GM12878 (cell line): Measurements from ENCODE around the gene PLA2G6.

Experiments used
- EP300 ChIP-seq, 2 experiments: fragments of 150-350 bp in 1 of 2; IDR thresholded peaks; 2 replicates each; pipeline ENCODE4 v1.6.1; 2011 to 2012; ENCODE audit warnings: low read depth in 2 of 2, low read length in 2 of 2, borderline replicate concordance in 1 of 2, improper control_type of control experiment in 1 of 2, inconsistent platforms in 1 of 2; ENCODE audit not compliant: control insufficient read depth in 1 of 2
- ETV6 ChIP-seq, 2 experiments: fragments of 450-650 bp in 1 of 2; IDR thresholded peaks in 1 of 2; conservative IDR thresholded peaks in 1 of 2; 2 replicates each; pipeline ENCODE4 v1.6.1; 2014; ENCODE audit warnings: antibody characterized with exemption in 1 of 2, borderline replicate concordance in 1 of 2, low read depth in 1 of 2, mild to moderate bottlenecking in 1 of 2, moderate library complexity in 1 of 2
- JUND ChIP-seq: IDR thresholded peaks from 2 replicates; pipeline ENCODE4 v1.6.1; 2012; ENCODE audit warnings: low read depth, mild to moderate bottlenecking, low read length, improper control_type of control experiment, moderate library complexity
- MEF2A ChIP-seq: IDR thresholded peaks from 2 replicates; pipeline ENCODE4 v1.6.1; 2011; ENCODE audit warnings: low read depth, mild to moderate bottlenecking, low read length, moderate library complexity; ENCODE audit not compliant: insufficient read depth
- SMAD1 ChIP-seq: fragments of 450-650 bp; IDR thresholded peaks from 2 replicates; pipeline ENCODE4 v1.6.1; 2018; ENCODE audit warnings: mild to moderate bottlenecking, low read depth; ENCODE audit not compliant: partially characterized antibody
- SUZ12 ChIP-seq: fragments of 200-600 bp; sonication (generic); IDR thresholded peaks from one replicate; pipeline ENCODE4 v1.6.1; 2018; ENCODE audit warnings: antibody characterized with exemption, mild to moderate bottlenecking; ENCODE audit not compliant: unreplicated experiment
- WRNIP1 ChIP-seq: IDR thresholded peaks from 2 replicates; pipeline ENCODE4 v1.6.1; 2011; ENCODE audit warnings: low read depth, low read length, improper control_type of control experiment, borderline replicate concordance
- TF ChIP-seq, protein P1 (sequence below): IDR thresholded peaks from 2 replicates; pipeline ENCODE4 v1.6.1; 2012; ENCODE audit warnings: low read depth, low read length, improper control_type of control experiment
- TF ChIP-seq, protein P2 (sequence below), 3 experiments: IDR thresholded peaks in 2 of 3; conservative IDR thresholded peaks in 1 of 3; 2 replicates each; pipeline ENCODE4 v1.5.1; 2011; ENCODE audit warnings: low read depth in 3 of 3, low read length in 3 of 3, mild to moderate bottlenecking in 3 of 3, control low read depth in 2 of 3, moderate library complexity in 2 of 3, inconsistent platforms in 1 of 3, mixed read lengths in 1 of 3; ENCODE audit not compliant: control insufficient read depth in 2 of 3, insufficient read depth in 1 of 3; ENCODE audit errors: extremely low read depth in 1 of 3
- TF ChIP-seq, protein P3 (sequence below): IDR thresholded peaks from 2 replicates; pipeline ENCODE4 v1.6.1; 2011; ENCODE audit warnings: mild to moderate bottlenecking, low read depth, low read length, moderate library complexity; ENCODE audit not compliant: insufficient replicate concordance

DNA sequence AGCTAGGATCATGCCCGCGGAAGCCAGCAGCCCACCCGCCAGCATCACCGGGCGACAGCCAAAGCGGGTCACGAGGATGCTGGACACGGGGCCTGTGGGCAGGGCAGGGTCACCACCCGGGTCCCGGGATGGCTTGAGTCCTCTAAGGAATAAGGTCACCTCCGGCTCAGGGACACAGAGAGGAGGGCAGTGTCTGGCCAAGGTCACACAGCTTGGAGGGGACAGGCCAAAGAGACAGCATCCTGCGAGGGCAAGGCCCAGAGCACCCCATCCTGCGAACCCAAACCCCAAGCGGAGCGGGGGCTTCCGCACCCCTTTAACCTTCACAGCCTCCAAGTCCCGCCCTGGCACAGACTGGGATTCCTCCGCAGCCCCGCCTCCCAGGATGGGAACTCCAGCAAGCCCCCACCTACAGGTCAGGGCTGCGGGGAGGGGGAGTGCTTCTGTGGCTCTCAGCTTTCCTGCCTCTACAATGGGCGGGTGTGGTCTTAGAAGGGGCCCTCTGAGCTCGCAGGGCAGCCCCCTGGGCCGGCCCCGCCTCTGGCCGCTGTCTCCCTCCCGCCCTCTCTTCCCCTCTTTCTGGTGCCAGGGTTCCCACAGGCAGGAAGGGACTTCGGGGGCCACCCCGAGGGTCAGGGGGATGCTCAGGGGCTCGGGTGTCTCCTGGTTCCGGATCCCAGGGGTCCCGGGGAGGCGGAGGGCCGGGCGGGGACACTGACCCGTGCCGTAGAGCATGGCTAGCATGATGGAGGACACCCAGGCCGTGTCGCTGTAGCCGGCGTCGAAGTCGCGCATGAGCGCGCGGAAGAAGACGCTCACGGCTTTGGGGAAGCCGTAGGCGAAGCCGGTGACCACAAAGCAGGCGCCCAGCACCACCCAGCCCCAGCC is 99.4 kb downstream of the PLA2G6 start:
- TF ChIP-seq SMAD1 (no peak), JUND (no peak), WRNIP1 (no peak), EP300 (IDR thresholded peaks at IDR 0.05; ENCODE audit: borderline replicate concordance in 1 of 2, control insufficient read depth in 1 of 2, low read depth in 2 of 2, low read length in 2 of 2) (no peak), MEF2A (no peak), SUZ12 (no peak), ETV6 (conservative IDR thresholded peaks at IDR 0.05 in 1 of 2, IDR thresholded peaks at IDR 0.05 in 1 of 2; ENCODE audit: borderline replicate concordance in 1 of 2, low read depth in 1 of 2) (no peak)
- TF ChIP-seq, protein P1, sequence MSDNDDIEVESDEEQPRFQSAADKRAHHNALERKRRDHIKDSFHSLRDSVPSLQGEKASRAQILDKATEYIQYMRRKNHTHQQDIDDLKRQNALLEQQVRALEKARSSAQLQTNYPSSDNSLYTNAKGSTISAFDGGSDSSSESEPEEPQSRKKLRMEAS = no peak
- TF ChIP-seq, protein P2, sequence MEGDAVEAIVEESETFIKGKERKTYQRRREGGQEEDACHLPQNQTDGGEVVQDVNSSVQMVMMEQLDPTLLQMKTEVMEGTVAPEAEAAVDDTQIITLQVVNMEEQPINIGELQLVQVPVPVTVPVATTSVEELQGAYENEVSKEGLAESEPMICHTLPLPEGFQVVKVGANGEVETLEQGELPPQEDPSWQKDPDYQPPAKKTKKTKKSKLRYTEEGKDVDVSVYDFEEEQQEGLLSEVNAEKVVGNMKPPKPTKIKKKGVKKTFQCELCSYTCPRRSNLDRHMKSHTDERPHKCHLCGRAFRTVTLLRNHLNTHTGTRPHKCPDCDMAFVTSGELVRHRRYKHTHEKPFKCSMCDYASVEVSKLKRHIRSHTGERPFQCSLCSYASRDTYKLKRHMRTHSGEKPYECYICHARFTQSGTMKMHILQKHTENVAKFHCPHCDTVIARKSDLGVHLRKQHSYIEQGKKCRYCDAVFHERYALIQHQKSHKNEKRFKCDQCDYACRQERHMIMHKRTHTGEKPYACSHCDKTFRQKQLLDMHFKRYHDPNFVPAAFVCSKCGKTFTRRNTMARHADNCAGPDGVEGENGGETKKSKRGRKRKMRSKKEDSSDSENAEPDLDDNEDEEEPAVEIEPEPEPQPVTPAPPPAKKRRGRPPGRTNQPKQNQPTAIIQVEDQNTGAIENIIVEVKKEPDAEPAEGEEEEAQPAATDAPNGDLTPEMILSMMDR (IDR thresholded peaks at IDR 0.05 in 2 of 3, conservative IDR thresholded peaks at IDR 0.05 in 1 of 3; ENCODE audit: control insufficient read depth in 2 of 3, extremely low read depth in 1 of 3, insufficient read depth in 1 of 3, low read depth in 3 of 3, low read length in 3 of 3) = no peak
- TF ChIP-seq, protein P3, sequence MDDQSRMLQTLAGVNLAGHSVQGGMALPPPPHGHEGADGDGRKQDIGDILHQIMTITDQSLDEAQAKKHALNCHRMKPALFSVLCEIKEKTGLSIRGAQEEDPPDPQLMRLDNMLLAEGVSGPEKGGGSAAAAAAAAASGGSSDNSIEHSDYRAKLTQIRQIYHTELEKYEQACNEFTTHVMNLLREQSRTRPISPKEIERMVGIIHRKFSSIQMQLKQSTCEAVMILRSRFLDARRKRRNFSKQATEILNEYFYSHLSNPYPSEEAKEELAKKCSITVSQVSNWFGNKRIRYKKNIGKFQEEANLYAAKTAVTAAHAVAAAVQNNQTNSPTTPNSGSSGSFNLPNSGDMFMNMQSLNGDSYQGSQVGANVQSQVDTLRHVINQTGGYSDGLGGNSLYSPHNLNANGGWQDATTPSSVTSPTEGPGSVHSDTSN = no peak
